Mammary epithelial cell (primary cell): Measurements from ENCODE around the gene MAPK8IP1.
"Not testable (repeated sequence)": the region's sequence is repeated elsewhere in the genome, so short reads cannot be mapped to it uniquely, and the experiment has no call there.

Source experiments
- CTCF ChIP-seq, 2 donors: IDR thresholded peaks in 1 of 2; conservative IDR thresholded peaks in 1 of 2; 2 replicates each; pipeline ENCODE4 v1.5.1; 2011 to 2012; ENCODE audit warnings: inconsistent platforms in 2 of 2, low read length in 2 of 2, mild to moderate bottlenecking in 2 of 2, control low read depth in 1 of 2, low read depth in 1 of 2; ENCODE audit not compliant: insufficient read depth in 1 of 2; ENCODE audit errors: extremely low read depth in 1 of 2
- EZH2 ChIP-seq: IDR thresholded peaks from 2 replicates; pipeline ENCODE4 v1.6.1; 2012; ENCODE audit warnings: low read length, inconsistent platforms, borderline replicate concordance

DNA sequence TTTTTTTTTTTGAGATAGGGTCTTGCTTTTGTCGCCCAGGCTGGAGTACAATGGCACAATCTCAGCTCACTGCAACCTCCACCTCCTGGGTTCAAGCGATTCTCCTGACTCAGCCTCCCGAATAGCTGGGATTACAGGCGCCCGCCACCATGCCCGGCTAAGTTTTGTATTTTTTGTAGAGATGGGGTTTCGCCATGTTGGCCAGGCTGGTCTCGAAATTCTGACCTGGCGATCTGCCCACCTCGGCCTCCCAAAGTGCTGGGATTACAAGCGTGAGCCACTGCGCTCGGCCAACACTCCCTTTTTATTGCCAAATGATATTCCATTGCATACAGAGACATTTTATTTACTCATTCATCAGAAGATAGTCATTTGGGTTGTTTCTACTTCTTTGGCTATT, 45.2 kb upstream of the MAPK8IP1 start:
- TF ChIP-seq CTCF (conservative IDR thresholded peaks at IDR 0.05 in 1 of 2, IDR thresholded peaks at IDR 0.05 in 1 of 2; ENCODE audit: extremely low read depth in 1 of 2, insufficient read depth in 1 of 2, low read depth in 1 of 2, low read length in 2 of 2); EZH2: not testable (repeated sequence)
